HG02852 (cell line): Measurements from ENCODE around the gene DIAPH1.

Experiments
- ATAC-seq: cut with Tn5 transposase; IDR thresholded peaks from one replicate; pipeline ENCODE4 v1.9.1; 2021; ENCODE audit warnings: mild to moderate bottlenecking, moderate library complexity; ENCODE audit not compliant: unreplicated experiment

DIAPH1 gene

GRCh38 chr5:141618804-141619554, at the start of gene DIAPH1:
Gene DIAPH1 (minus strand): TSS chr5:141619000. CDS start chr5:141618914, 86 bp downstream.
- ATAC-seq: peak; percentile 79

DNA sequence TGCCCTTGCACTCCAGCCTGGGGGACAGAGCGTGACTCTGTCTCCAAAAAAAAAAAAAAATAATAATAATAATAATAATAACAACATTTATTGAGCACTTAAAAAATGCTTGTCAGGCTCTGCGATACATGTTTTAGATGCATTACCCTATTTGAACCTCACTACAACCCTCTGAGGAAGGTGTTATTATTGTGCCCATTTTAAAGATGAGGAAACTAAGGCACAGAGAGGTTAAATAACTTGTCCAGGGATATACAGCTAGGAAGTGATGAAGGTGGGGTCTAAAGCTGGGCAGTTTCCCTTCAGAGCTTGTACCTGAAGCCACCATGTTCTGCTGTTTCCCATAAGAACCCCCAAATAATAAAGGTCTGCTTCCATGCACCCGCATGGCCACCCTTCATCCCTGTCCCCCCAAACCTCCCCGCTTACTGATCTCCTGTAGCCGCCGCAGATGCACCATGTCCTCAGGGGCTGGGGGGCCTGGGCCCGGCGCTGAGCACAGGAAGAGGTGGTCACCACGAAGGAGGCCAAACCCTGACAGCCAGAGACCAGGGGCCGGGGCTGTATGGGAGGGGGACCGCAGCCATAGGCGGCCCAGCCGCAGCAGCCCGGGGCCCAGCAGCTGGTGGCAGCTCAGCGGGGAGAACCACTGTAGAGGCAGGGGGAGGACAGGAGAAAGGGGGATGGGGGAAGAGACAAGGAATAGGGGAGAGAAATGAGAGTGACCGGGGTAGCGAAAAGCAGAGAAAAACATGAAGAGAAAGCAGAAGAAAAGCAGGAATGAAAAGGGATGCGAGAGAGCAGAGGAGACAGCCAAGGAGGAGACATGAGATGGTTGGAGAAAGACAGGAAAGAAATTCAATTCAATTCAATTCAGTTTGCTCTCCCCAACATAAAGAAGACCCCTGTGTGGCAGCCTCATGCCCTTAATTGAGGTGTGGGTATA, 47.5 kb upstream of the DIAPH1 start:
- ATAC-seq: no peak

GRCh38 chr5:141664733-141665461, 46.1 kb upstream of the DIAPH1 start:
- ATAC-seq: peak; percentile 92

- no peak for ATAC-seq
These were observed 44.7 kb upstream of the DIAPH1 start for GRCh38 chr5:141663506-141663905.

DNA sequence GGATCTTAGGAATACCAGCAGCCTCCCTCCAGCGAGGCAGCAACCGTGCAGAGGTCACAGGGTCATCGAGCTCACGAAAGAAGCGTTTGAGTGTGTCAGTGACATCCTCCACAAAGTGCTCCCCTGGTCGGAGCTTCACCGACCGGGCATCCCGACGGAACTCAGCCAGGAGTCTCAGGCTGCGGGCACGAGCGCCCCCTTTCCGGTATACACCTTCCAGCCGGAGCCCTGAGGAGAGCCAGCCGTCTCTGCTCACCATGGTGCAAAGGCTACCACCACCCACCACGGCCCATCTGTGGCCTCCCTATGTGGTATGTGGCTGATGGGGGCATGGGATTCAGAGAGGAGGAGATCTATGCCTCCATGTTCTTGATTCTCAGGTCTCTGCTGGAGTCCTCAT, 43.2 kb upstream of the DIAPH1 start:
- no peak for ATAC-seq

- ATAC-seq: peak; percentile 82
These were observed 39.2 kb upstream of the DIAPH1 start for GRCh38 chr5:141657937-141658545.

GRCh38 chr5:141657404-141657803, 38.6 kb upstream of the DIAPH1 start:
- ATAC-seq: no peak

GRCh38 chr5:141656396-141656795, 37.6 kb upstream of the DIAPH1 start:
- no peak for ATAC-seq

- ATAC-seq: no peak
These were observed 36.2 kb upstream of the DIAPH1 start for GRCh38 chr5:141655020-141655419.

DNA sequence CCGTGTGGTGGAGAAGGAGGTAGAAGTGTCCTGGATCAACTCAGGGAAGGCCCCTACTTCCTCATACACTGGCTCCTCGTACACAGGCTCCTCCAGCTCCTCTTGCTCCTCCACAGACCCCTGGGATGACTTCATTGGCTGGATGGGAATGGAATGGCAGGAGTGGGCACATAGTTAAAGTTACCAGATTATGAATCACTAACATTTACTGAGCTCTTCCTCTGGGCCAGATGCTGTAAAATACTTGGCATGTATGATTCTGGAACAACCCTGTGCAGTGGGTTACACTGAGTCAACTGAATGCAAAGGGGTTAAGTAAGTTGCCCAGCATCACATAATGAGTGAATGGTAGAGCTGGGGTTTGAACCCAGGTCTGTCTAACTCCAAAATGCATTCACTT, 35.5 kb upstream of the DIAPH1 start:
- ATAC-seq: no peak

GRCh38 chr5:141651728-141652105, 32.9 kb upstream of the DIAPH1 start:
- ATAC-seq: no peak

DNA sequence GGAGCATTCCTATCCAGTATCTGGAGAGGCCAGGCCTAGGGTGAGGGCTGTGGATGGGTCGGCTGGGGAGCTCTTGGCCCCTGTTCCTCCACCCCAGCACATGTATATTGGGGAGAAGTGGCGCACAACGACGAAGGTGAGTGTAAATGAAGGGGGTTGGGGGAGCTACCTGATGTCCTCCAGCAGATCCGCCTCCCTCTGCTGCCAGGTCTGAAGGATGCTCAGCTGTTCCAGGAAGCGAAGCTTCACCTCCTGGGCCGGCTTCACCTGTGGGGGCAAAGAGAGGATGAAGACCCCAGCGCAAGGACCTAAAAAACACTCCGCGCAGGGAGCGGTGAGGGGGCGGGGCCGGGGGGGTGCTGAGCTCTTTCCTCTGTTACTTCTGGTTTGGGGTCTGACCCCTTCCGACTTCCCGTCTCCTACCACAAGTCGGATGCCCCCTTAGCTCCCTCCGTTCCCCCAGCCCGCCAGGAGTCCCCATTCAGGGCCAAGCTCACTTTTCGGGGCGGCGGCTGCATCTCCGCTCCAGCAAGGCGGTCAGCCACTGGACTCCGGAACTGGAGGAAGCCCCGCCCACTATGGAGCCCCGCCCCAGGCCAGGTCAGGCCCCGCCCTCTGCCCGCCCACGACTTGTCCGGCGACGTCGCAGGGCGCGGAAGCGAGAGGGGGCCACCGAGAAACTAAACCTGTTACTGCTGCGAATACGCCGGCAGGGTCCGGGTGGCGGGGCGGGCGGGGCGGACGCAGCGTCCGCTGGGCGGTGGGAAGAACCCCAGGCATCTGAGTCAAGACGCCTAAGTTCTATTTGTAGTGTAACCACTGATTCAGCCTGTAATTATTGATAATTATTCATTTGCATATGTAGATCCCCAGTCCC, 32.3 kb upstream of the DIAPH1 start, which contains the start of gene FCHSD1:
TSS of gene FCHSD1 (minus strand) at position 568 of the 877 bp plus-strand sequence. CDS start at position 518, 50 bp downstream.
- peak; percentile 96 for ATAC-seq

DNA sequence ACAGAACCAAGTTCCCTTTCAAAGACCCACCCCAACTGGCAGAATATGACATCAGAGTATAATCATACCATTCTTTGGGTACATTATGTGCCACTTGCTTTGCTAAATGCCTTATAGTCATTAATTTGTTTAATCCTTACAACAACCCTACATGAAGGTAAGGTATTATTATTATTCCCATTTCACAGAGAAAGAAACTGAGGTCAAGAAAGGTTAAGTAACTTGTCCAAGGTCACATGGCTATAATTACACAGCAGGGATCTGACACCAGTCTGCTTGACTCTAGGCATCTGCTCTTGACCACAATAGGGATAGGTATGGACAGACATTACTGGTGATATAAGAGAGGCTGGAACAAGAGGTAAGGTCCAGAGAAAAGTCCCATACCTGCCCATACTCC, 31.2 kb upstream of the DIAPH1 start:
- ATAC-seq: no peak

GRCh38 chr5:141649056-141649688, 30.4 kb upstream of the DIAPH1 start:
- no peak for ATAC-seq

DNA sequence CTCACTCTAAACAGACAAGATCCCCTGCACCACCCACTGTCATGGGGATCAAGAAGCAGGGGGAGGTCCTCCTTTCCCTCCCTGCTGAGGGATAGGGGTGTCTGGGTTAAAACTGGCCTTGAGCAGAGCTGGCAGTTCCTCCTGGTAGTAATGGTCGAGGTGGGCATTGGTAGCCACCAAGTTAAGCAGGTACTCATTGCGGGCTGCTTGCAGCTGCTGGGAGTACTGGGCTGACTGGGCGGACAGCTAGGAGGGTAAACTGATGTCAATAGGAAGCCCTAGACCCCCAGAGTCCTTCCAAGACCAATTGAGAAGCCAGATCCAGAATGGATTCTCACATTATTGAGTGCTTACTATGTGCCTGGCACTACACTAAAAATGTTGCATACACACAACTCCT, 29.1 kb upstream of the DIAPH1 start:
- ATAC-seq: no peak

- ATAC-seq: no peak
These were observed 28.4 kb upstream of the DIAPH1 start for GRCh38 chr5:141647242-141647641.

GRCh38 chr5:141646026-141646425, 27.2 kb upstream of the DIAPH1 start:
- ATAC-seq: no peak

DNA sequence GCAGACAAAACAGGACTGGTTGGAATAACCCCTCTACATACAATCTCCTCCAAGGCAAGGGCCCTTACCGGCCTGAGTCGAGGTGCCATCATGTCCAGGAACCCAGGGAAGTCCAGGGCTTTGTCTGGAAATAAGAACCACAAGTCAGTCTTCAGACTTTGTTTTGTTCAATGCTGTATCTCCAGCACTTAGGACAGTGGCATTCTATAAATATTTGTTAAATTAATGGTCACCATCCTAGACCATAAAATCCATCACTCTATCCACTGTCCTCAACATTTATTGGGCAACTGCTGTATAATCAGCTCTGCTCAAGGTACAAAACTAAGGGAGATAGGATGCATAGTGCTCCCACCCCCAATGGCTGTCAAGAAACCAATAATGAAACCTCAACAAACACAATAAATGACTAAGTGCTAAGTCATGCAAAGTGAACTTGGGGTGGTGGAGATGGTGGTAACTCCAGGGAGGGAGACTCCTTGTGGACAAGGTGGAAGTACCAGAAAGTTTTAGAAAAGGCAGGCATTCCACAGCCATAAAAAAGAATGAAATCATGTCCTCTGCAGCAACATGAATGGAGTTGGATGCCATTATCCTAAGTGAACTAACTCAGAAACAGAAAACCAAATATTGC, 23.0 kb upstream of the DIAPH1 start:
- ATAC-seq: peak; percentile 53

- no peak for ATAC-seq
These were observed 21.9 kb upstream of the DIAPH1 start for GRCh38 chr5:141640698-141641097.
